K562 (cell line): ENCODE data around the gene BTBD1. TPM values are rescaled to one million over a fixed set of nuclear protein-coding genes. Genes with fewer than 3 reads are reported as not detected.
A peak's percentile ranks its signal among the peaks of the same experiment; 100 is the strongest.

ENCODE experiments used
- CHCHD3 ChIP-seq: fragments of 250-450 bp; sonication (Bioruptor Pico); IDR thresholded peaks from 2 replicates; pipeline ENCODE4 v2.1.2; 2022; ENCODE audit warnings: mild to moderate bottlenecking
- DACH1 ChIP-seq: fragments of 450-650 bp; IDR thresholded peaks from 2 replicates; pipeline ENCODE4 v1.6.1; 2018; ENCODE audit not compliant: partially characterized antibody
- ELF2 ChIP-seq: fragments of 250-450 bp; sonication (Bioruptor Pico); IDR thresholded peaks from 2 replicates; pipeline ENCODE4 v1.5.0; 2021; ENCODE audit warnings: mild to moderate bottlenecking
- HNRNPUL1 ChIP-seq: fragments of 200-400 bp; formaldehyde crosslinking; IDR thresholded peaks from 2 replicates; pipeline ENCODE4 v1.6.1; 2017; ENCODE audit warnings: low read length
- SMAD4 ChIP-seq: fragments of 250-450 bp; sonication (Bioruptor Pico); conservative IDR thresholded peaks from 2 replicates; pipeline ENCODE4 v1.8.0; 2021; ENCODE audit warnings: inconsistent platforms, mild to moderate bottlenecking, moderate library complexity
- SPI1 ChIP-seq: IDR thresholded peaks from 2 replicates; pipeline ENCODE4 v1.6.1; 2011; ENCODE audit warnings: low read depth, low read length, control low read depth, borderline replicate concordance
- ZNF274 ChIP-seq: IDR thresholded peaks from 2 replicates; pipeline ENCODE4 v1.6.1; 2011; ENCODE audit warnings: low read depth, mild to moderate bottlenecking, low read length, moderate library complexity, borderline replicate concordance
- ZNF384 ChIP-seq: IDR thresholded peaks from 2 replicates; pipeline ENCODE4 v1.6.1; 2012; ENCODE audit warnings: low read depth, low read length, improper control_type of control experiment
- ZNF41 ChIP-seq: fragments of 250-450 bp; sonication (Bioruptor Pico); conservative IDR thresholded peaks from 2 replicates; pipeline ENCODE4 v1.4.0; 2020; ENCODE audit warnings: mild to moderate bottlenecking
- polyA plus RNA-seq, 8 experiments: library from polyadenylated mRNA; depleted of rRNA in 4 of 8; stranded (reverse) in 5 of 8; unstranded in 3 of 8; fragments of >200 nt; fragmentation: Nextera tagmentation in 2 of 8; fragmentation: Illumina TruSeq in 1 of 8; extraction: Ambion mirVana in 2 of 8; extraction: Trizol in 1 of 8; gene quantifications; 2 replicates each; pipeline versions ENCODE4 v1.2.1 to v1.2.3, GENCODE V29; 2011 to 2014; ENCODE audit warnings: inconsistent platforms in 1 of 8, missing spikeins in 1 of 8
- total RNA-seq, 7 experiments: library from RNA; depleted of rRNA in 6 of 7; stranded (reverse); fragments of >200 nt in 6 of 7; fragmentation: Illumina TruSeq in 2 of 7; extraction: Trizol in 2 of 7; gene quantifications; 2 replicates each; pipeline versions ENCODE4 v1.2.1 to v1.2.3, GENCODE V29; 2011 to 2021; ENCODE audit warnings: low replicate concordance in 1 of 7
- TF ChIP-seq, protein P1 (sequence below), 2 experiments: fragments of 150-350 bp in 1 of 2; IDR thresholded peaks; 2 replicates each; pipeline ENCODE4 v1.6.1; 2012 to 2016; ENCODE audit warnings: low read depth in 2 of 2, low read length in 2 of 2, mild to moderate bottlenecking in 1 of 2, moderate library complexity in 1 of 2
- TF ChIP-seq, protein P2 (sequence below): fragments of 450-650 bp; IDR thresholded peaks from 2 replicates; pipeline ENCODE4 v1.6.1; 2016; ENCODE audit warnings: low read depth
- TF ChIP-seq, protein P3 (sequence below): fragments of 250-450 bp; sonication (Bioruptor Pico); IDR thresholded peaks from 2 replicates; pipeline ENCODE4 v1.5.0; 2021
- TF ChIP-seq, protein P4 (sequence below): fragments of 450-650 bp; formaldehyde crosslinking; IDR thresholded peaks from 2 replicates; pipeline ENCODE4 v1.4.0; 2020; ENCODE audit warnings: mild to moderate bottlenecking, moderate library complexity

The BTBD1 gene
- total and polyA plus RNA-seq, 9 of the 15 experiments (the other 6 are each of a cell fraction or from before 2014, with no cell fraction given): 19.4 to 106 (median 90.4) TPM

DNA sequence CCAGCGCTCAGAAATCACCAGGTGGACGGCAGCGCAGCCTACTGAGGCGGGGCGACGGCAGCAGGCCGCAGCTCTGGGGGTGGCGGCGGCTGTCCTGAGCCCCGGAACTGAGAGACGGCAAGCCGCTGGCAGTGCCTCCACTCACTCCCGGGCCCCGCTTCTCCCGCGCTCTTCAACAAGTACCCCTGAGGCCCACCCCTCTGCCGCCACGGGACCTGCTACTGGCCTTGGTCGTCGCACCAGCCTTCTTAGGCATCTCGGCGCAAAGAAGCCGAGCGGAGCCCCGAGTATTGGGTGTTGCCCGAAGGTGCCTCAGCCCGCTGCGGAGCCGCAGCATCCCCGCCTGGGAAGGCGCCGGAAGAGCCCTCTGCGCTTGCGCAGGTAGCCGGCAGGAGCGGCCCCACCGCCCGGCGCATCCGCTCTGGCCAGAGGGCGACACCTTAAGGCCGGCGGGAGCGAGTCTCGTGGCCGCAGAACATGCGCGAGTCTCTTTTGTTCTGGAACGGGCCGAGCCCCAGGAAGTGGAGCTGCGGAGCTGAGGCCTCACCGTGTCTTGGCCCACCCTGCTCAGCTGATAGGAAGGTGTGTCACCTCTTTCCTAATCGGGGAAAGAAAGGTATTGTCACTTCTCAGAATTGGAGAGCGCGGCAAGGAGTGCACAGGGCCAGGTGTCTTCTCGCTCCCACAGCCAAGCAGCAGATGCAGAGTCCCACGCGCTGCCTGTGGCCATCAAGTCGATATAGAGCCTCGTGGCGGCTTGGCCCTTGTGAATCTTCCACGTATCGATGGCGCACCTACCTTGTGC, 55.6 kb downstream of the BTBD1 start, which contains the start of gene C15orf40 (continued):
- TF ChIP-seq, protein P1, sequence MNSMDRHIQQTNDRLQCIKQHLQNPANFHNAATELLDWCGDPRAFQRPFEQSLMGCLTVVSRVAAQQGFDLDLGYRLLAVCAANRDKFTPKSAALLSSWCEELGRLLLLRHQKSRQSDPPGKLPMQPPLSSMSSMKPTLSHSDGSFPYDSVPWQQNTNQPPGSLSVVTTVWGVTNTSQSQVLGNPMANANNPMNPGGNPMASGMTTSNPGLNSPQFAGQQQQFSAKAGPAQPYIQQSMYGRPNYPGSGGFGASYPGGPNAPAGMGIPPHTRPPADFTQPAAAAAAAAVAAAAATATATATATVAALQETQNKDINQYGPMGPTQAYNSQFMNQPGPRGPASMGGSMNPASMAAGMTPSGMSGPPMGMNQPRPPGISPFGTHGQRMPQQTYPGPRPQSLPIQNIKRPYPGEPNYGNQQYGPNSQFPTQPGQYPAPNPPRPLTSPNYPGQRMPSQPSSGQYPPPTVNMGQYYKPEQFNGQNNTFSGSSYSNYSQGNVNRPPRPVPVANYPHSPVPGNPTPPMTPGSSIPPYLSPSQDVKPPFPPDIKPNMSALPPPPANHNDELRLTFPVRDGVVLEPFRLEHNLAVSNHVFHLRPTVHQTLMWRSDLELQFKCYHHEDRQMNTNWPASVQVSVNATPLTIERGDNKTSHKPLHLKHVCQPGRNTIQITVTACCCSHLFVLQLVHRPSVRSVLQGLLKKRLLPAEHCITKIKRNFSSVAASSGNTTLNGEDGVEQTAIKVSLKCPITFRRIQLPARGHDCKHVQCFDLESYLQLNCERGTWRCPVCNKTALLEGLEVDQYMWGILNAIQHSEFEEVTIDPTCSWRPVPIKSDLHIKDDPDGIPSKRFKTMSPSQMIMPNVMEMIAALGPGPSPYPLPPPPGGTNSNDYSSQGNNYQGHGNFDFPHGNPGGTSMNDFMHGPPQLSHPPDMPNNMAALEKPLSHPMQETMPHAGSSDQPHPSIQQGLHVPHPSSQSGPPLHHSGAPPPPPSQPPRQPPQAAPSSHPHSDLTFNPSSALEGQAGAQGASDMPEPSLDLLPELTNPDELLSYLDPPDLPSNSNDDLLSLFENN (IDR thresholded peaks at IDR 0.05; ENCODE audit: low read depth in 2 of 2, low read length in 2 of 2): no peak
- TF ChIP-seq, protein P2, sequence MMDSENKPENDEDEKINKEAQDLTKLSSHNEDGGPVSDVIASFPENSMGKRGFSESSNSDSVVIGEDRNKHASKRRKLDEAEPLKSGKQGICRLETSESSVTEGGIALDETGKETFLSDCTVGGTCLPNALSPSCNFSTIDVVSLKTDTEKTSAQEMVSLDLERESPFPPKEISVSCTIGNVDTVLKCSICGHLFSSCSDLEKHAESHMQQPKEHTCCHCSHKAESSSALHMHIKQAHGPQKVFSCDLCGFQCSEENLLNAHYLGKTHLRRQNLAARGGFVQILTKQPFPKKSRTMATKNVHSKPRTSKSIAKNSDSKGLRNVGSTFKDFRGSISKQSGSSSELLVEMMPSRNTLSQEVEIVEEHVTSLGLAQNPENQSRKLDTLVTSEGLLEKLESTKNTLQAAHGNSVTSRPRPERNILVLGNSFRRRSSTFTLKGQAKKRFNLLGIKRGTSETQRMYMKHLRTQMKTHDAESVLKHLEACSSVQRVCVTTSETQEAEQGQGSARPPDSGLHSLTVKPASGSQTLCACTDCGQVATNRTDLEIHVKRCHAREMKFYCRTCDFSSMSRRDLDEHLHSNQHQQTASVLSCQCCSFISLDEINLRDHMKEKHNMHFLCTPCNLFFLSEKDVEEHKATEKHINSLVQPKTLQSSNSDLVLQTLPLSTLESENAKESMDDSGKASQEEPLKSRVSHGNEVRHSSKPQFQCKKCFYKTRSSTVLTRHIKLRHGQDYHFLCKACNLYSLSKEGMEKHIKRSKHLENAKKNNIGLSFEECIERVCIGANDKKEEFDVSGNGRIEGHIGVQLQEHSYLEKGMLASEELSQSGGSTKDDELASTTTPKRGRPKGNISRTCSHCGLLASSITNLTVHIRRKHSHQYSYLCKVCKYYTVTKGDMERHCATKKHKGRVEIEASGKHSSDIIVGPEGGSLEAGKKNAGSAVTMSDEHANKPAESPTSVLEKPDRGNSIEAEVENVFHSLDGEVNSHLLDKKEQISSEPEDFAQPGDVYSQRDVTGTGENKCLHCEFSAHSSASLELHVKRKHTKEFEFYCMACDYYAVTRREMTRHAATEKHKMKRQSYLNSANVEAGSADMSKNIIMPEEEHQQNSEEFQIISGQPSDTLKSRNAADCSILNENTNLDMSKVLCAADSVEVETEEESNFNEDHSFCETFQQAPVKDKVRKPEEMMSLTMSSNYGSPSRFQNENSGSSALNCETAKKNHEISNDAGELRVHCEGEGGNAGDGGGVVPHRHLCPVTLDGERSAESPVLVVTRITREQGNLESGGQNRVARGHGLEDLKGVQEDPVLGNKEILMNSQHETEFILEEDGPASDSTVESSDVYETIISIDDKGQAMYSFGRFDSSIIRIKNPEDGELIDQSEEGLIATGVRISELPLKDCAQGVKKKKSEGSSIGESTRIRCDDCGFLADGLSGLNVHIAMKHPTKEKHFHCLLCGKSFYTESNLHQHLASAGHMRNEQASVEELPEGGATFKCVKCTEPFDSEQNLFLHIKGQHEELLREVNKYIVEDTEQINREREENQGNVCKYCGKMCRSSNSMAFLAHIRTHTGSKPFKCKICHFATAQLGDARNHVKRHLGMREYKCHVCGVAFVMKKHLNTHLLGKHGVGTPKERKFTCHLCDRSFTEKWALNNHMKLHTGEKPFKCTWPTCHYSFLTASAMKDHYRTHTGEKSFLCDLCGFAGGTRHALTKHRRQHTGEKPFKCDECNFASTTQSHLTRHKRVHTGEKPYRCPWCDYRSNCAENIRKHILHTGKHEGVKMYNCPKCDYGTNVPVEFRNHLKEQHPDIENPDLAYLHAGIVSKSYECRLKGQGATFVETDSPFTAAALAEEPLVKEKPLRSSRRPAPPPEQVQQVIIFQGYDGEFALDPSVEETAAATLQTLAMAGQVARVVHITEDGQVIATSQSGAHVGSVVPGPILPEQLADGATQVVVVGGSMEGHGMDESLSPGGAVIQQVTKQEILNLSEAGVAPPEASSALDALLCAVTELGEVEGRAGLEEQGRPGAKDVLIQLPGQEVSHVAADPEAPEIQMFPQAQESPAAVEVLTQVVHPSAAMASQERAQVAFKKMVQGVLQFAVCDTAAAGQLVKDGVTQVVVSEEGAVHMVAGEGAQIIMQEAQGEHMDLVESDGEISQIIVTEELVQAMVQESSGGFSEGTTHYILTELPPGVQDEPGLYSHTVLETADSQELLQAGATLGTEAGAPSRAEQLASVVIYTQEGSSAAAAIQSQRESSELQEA: no peak
- no peak; the same call in 1 of the 2 replicates for TF ChIP-seq CHCHD3
- peak; percentile 63; the same call in 1 of the 2 replicates for TF ChIP-seq SMAD4 (CRISPR knock-in tag)
- no peak for TF ChIP-seq HNRNPUL1
- no peak for TF ChIP-seq ZNF384
- TF ChIP-seq, protein P3, sequence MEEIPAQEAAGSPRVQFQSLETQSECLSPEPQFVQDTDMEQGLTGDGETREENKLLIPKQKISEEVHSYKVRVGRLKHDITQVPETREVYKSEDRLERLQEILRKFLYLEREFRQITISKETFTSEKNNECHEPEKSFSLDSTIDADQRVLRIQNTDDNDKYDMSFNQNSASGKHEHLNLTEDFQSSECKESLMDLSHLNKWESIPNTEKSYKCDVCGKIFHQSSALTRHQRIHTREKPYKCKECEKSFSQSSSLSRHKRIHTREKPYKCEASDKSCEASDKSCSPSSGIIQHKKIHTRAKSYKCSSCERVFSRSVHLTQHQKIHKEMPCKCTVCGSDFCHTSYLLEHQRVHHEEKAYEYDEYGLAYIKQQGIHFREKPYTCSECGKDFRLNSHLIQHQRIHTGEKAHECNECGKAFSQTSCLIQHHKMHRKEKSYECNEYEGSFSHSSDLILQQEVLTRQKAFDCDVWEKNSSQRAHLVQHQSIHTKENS: no peak
- peak; percentile 79 for TF ChIP-seq DACH1
- TF ChIP-seq, protein P4, sequence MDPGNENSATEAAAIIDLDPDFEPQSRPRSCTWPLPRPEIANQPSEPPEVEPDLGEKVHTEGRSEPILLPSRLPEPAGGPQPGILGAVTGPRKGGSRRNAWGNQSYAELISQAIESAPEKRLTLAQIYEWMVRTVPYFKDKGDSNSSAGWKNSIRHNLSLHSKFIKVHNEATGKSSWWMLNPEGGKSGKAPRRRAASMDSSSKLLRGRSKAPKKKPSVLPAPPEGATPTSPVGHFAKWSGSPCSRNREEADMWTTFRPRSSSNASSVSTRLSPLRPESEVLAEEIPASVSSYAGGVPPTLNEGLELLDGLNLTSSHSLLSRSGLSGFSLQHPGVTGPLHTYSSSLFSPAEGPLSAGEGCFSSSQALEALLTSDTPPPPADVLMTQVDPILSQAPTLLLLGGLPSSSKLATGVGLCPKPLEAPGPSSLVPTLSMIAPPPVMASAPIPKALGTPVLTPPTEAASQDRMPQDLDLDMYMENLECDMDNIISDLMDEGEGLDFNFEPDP (CRISPR knock-in tag): no peak
- TF ChIP-seq ELF2 (CRISPR knock-in tag): peak; percentile 76
- TF ChIP-seq ZNF274: no peak
- no peak for TF ChIP-seq ZNF41 (CRISPR knock-in tag)
- TF ChIP-seq SPI1: no peak
